HUDEP-2 (cell line): ENCODE data around the gene PPP2R2C.

Source experiments
- DNase-seq, 76 experiments: peaks; one replicate each; lab custom pipeline; 2025; ENCODE audit not compliant: unreplicated experiment in 76 of 76; lab: John Stamatoyannopoulos, UW

The PPP2R2C gene

GRCh38 chr4:6469898-6470501 is 2.4 kb downstream of the PPP2R2C start:
- DNase-seq, result no peak

- no peak for DNase-seq
Observed at GRCh38 chr4:6469144-6469543, 3.3 kb downstream of the PPP2R2C start.

- no peak for DNase-seq
Observed at GRCh38 chr4:6468376-6468775, 4.0 kb downstream of the PPP2R2C start.

- DNase-seq, result no peak
Observed at GRCh38 chr4:6467600-6467999, 4.8 kb downstream of the PPP2R2C start.

- DNase-seq, result no peak
Observed at GRCh38 chr4:6466756-6467381, 5.5 kb downstream of the PPP2R2C start.

- no peak for DNase-seq
Observed at GRCh38 chr4:6465955-6466354, 6.5 kb downstream of the PPP2R2C start.

- DNase-seq, result no peak
Observed at GRCh38 chr4:6464842-6465588, 7.4 kb downstream of the PPP2R2C start.

- DNase-seq, result no peak
Observed at GRCh38 chr4:6463311-6464289, 8.8 kb downstream of the PPP2R2C start.

- DNase-seq, result no peak
Observed at GRCh38 chr4:6461301-6462165, 10.9 kb downstream of the PPP2R2C start.

- no peak for DNase-seq
Observed at GRCh38 chr4:6460876-6461275, 11.5 kb downstream of the PPP2R2C start.

- DNase-seq, result no peak
Observed at GRCh38 chr4:6458528-6458927, 13.9 kb downstream of the PPP2R2C start.

- no peak for DNase-seq
Observed at GRCh38 chr4:6456450-6456849, 16.0 kb downstream of the PPP2R2C start.

GRCh38 chr4:6454112-6454910 is 18.1 kb downstream of the PPP2R2C start:
- DNase-seq, result no peak

GRCh38 chr4:6453688-6453990 is 18.8 kb downstream of the PPP2R2C start:
- DNase-seq, result no peak

- DNase-seq, result no peak
Observed at GRCh38 chr4:6452897-6453687, 19.3 kb downstream of the PPP2R2C start.

- DNase-seq, result no peak
Observed at GRCh38 chr4:6452116-6452896, 20.1 kb downstream of the PPP2R2C start.

GRCh38 chr4:6451309-6451708 is 21.1 kb downstream of the PPP2R2C start:
- no peak for DNase-seq

- DNase-seq, result no peak
Observed at GRCh38 chr4:6450709-6451108, 21.7 kb downstream of the PPP2R2C start.
